Mesothelial cell of epicardium (in vitro differentiated cells): ENCODE measurements around the gene WWC2. TPM values are rescaled to one million over a fixed set of nuclear protein-coding genes. Genes with fewer than 3 reads are reported as not detected.

Experiments
- DNase-seq, 2 experiments: peaks; one replicate each; pipeline ENCODE4 v3.0.0; 2021; ENCODE audit warnings: low spot score in 2 of 2; ENCODE audit not compliant: unreplicated experiment in 2 of 2
- H3K27ac Mint-ChIP-seq: 2 replicates; pipeline ENCODE4 v1.8.0; 2021; ENCODE audit warnings: mixed read lengths
- H3K27me3 Mint-ChIP-seq: 2 replicates; pipeline ENCODE4 v1.8.0; 2021; ENCODE audit warnings: low read depth, mixed read lengths
- H3K36me3 Mint-ChIP-seq: 2 replicates; pipeline ENCODE4 v1.8.0; 2021; ENCODE audit warnings: mixed read lengths
- H3K4me1 Mint-ChIP-seq: 2 replicates; pipeline ENCODE4 v1.8.0; 2021; ENCODE audit warnings: mixed read lengths
- H3K4me3 Mint-ChIP-seq: 2 replicates; pipeline ENCODE4 v1.8.0; 2021; ENCODE audit warnings: mild to moderate bottlenecking, moderate library complexity, mixed read lengths
- H3K9me3 Mint-ChIP-seq: 2 replicates; pipeline ENCODE4 v1.8.0; 2021; ENCODE audit warnings: mixed read lengths
- CTCF ChIP-seq: fragments of 200-600 bp; sonication (generic); IDR thresholded peaks from one replicate; pipeline ENCODE4 v1.5.0; 2021; ENCODE audit warnings: antibody characterized with exemption; ENCODE audit not compliant: unreplicated experiment
- total RNA-seq: library from RNA; stranded (reverse); gene quantifications from 3 replicates; pipeline ENCODE4 v1.2.1, GENCODE V29; 2021

The WWC2 gene
- 61.7 to 64.1 TPM (median 62.5 TPM) in 3 replicates for total RNA-seq

- peak within 1 kb of the TSS; percentile 93 for H3K27ac Mint-ChIP-seq
- no peaks in the 10 kb centered on the region for H3K27me3 Mint-ChIP-seq
- H3K9me3 Mint-ChIP-seq = no peaks in the 10 kb centered on the region
These were observed at the start of gene WWC2 for GRCh38 chr4:183098723-183099536. TSS of gene WWC2 (plus strand) at chr4:183099257. CDS start at chr4:183099492, 235 bp downstream.

GRCh38 chr4:183053681-183054080 lies 45.4 kb upstream of the WWC2 start:
- no peak for DNase-seq
- no peak for TF ChIP-seq CTCF
- Mint-ChIP-seq H3K27ac (no peak overlapping the region), H3K27me3 (peaks cover 6% of the 10 kb centered on the region), H3K9me3 (peaks cover 39% of the 10 kb centered on the region), H3K4me3 (no peak overlapping the region), H3K36me3 (no peaks in the 10 kb centered on the region), H3K4me1 (peaks cover 14% of the 10 kb centered on the region)

More at GRCh38 chr4:183098723-183099536, at the start of gene WWC2:
- peak within 1 kb of the TSS; percentile 75 for H3K4me3 Mint-ChIP-seq
- DNase-seq = peak; percentile 88 to 91
- TF ChIP-seq CTCF = no peak
- no peaks in the 10 kb centered on the region for H3K36me3 Mint-ChIP-seq
- H3K4me1 Mint-ChIP-seq = peaks cover 46% of the 10 kb centered on the region

- Mint-ChIP-seq H3K9me3 (peaks cover 20% of the 10 kb centered on the region), H3K4me1 (peaks cover 24% of the 10 kb centered on the region), H3K27me3 (peaks cover 6% of the 10 kb centered on the region), H3K36me3 (no peaks in the 10 kb centered on the region), H3K4me3 (no peak overlapping the region), H3K27ac (peak overlapping the region; percentile 48)
- TF ChIP-seq CTCF = no peak
- no peak for DNase-seq
These were observed 41.8 kb upstream of the WWC2 start for GRCh38 chr4:183057255-183057654.

GRCh38 chr4:183059797-183060196 lies 39.3 kb upstream of the WWC2 start:
- no peak for TF ChIP-seq CTCF
- Mint-ChIP-seq H3K27me3 (no peaks in the 10 kb centered on the region), H3K4me3 (no peak overlapping the region), H3K27ac (peak overlapping the region; percentile 4), H3K4me1 (peaks cover 27% of the 10 kb centered on the region), H3K9me3 (peaks cover 18% of the 10 kb centered on the region), H3K36me3 (peaks cover 2% of the 10 kb centered on the region)
- DNase-seq = no peak

- peaks cover 8% of the 10 kb centered on the region for H3K36me3 Mint-ChIP-seq
- no peaks in the 10 kb centered on the region for H3K27me3 Mint-ChIP-seq
- no peak for TF ChIP-seq CTCF
- DNase-seq = no peak
- H3K4me1 Mint-ChIP-seq = peaks cover 5% of the 10 kb centered on the region
- H3K9me3 Mint-ChIP-seq = peaks cover 36% of the 10 kb centered on the region
- no peak overlapping the region for H3K4me3 Mint-ChIP-seq
- no peak overlapping the region for H3K27ac Mint-ChIP-seq
These were observed 30.6 kb upstream of the WWC2 start for GRCh38 chr4:183068502-183068901.
